Liver (tissue), 9 donors: ENCODE measurements around the gene IL12RB1. TPM values are rescaled to one million over a fixed set of nuclear protein-coding genes. Genes with fewer than 3 reads are reported as not detected.
A peak's percentile ranks its signal among the peaks of the same experiment; 100 is the strongest.

Experiments
- DNase-seq: peaks from one replicate; pipeline ENCODE4 v3.0.0-alpha.2; 2017; ENCODE audit warnings: low spot score
- H3K27ac ChIP-seq, 2 donors: one replicate each; pipeline ENCODE4 v1.7.0; 2013; ENCODE audit warnings: inconsistent platforms in 2 of 2, low read length in 2 of 2, control low read depth in 1 of 2, low read depth in 1 of 2, mild to moderate bottlenecking in 1 of 2
- H3K27me3 ChIP-seq, 4 donors: one replicate each; pipeline versions ENCODE4 v1.6.1 to v1.7.0; 2013; ENCODE audit warnings: low read length in 3 of 4, inconsistent platforms in 1 of 4, mild to moderate bottlenecking in 1 of 4, moderate library complexity in 1 of 4; ENCODE audit not compliant: control insufficient read depth in 4 of 4, insufficient read depth in 4 of 4
- H3K36me3 ChIP-seq, 4 donors: one replicate each; pipeline versions ENCODE4 v1.6.1 to v1.7.0; 2013; ENCODE audit warnings: low read length in 3 of 4, mild to moderate bottlenecking in 3 of 4, low read depth in 1 of 4, moderate library complexity in 1 of 4; ENCODE audit not compliant: control insufficient read depth in 4 of 4, insufficient read depth in 3 of 4
- H3K4me1 ChIP-seq, 4 donors: one replicate each; pipeline versions ENCODE4 v1.6.1 to v1.7.0; 2013; ENCODE audit warnings: low read length in 3 of 4, mild to moderate bottlenecking in 3 of 4, moderate library complexity in 1 of 4; ENCODE audit not compliant: control insufficient read depth in 4 of 4, insufficient read depth in 4 of 4
- H3K4me3 ChIP-seq, 3 donors: one replicate each; pipeline versions ENCODE4 v1.6.1 to v1.7.0; 2013; ENCODE audit warnings: low read length in 3 of 3, control low read depth in 1 of 3, low read depth in 1 of 3, mild to moderate bottlenecking in 1 of 3
- H3K9ac ChIP-seq, 2 donors: one replicate each; pipeline ENCODE4 v1.7.0; 2013; ENCODE audit warnings: low read length in 2 of 2, mild to moderate bottlenecking in 2 of 2, moderate library complexity in 2 of 2, control low read depth in 1 of 2, low read depth in 1 of 2
- H3K9me3 ChIP-seq, 4 donors: one replicate each; pipeline versions ENCODE4 v1.6.1 to v1.7.0; 2013; ENCODE audit warnings: low read length in 3 of 4; ENCODE audit not compliant: control insufficient read depth in 4 of 4
- EGR1 ChIP-seq, 2 donors: IDR thresholded peaks; 2 replicates each; pipeline ENCODE4 v1.6.1; 2016 to 2018; ENCODE audit warnings: antibody characterized with exemption in 2 of 2, low read depth in 2 of 2
- FOXA1 ChIP-seq: IDR thresholded peaks from 2 replicates; pipeline ENCODE4 v1.6.1; 2016; ENCODE audit warnings: antibody characterized with exemption
- GABPA ChIP-seq, 2 donors: IDR thresholded peaks in 1 of 2; conservative IDR thresholded peaks in 1 of 2; 2 replicates each; pipeline ENCODE4 v1.6.1; 2016; ENCODE audit warnings: antibody characterized with exemption in 2 of 2, mild to moderate bottlenecking in 1 of 2, moderate library complexity in 1 of 2
- HNF4A ChIP-seq, 2 donors: conservative IDR thresholded peaks; 2 replicates each; pipeline ENCODE4 v1.6.1; 2016; ENCODE audit warnings: antibody characterized with exemption in 2 of 2, mild to moderate bottlenecking in 2 of 2
- HNF4G ChIP-seq: IDR thresholded peaks from 2 replicates; pipeline ENCODE4 v1.6.1; 2016; ENCODE audit warnings: antibody characterized with exemption
- RXRA ChIP-seq, 2 donors: IDR thresholded peaks; 2 replicates each; pipeline ENCODE4 v1.6.1; 2017 to 2018; ENCODE audit warnings: antibody characterized with exemption in 2 of 2, mild to moderate bottlenecking in 1 of 2
- SP1 ChIP-seq: IDR thresholded peaks from 2 replicates; pipeline ENCODE4 v1.6.1; 2018; ENCODE audit warnings: antibody characterized with exemption, mild to moderate bottlenecking
- TAF1 ChIP-seq: conservative IDR thresholded peaks from 2 replicates; pipeline ENCODE4 v1.6.1; 2016; ENCODE audit warnings: antibody characterized with exemption, mild to moderate bottlenecking
- YY1 ChIP-seq: IDR thresholded peaks from 2 replicates; pipeline ENCODE4 v1.6.1; 2016; ENCODE audit warnings: antibody characterized with exemption, mild to moderate bottlenecking
- WGBS: extraction: QIAGEN DNeasy Blood & Tissue Kit; methylation state at CpG from one replicate; pipeline ENCODE4 v1.1.7; 2013; 5-methylcytosine and 5-hydroxymethylcytosine counted together
- polyA plus RNA-seq, 2 donors: library from polyadenylated mRNA; stranded (reverse) in 1 of 2; unstranded in 1 of 2; fragments of 200-250 nt in 1 of 2; fragments of >200 nt in 1 of 2; fragmentation: Nextera tagmentation in 1 of 2; extraction: Ambion mirVana in 1 of 2; gene quantifications; one replicate each; pipeline versions ENCODE4 v1.2.1 to v1.2.3, GENCODE V29; 2013 to 2015
- total RNA-seq, 2 donors: library from RNA; depleted of rRNA; stranded (reverse); fragments of >200 nt; gene quantifications; one replicate each; pipeline ENCODE4 v1.2.3, GENCODE V29; 2014
- TF ChIP-seq, protein P1 (sequence below): fragments of 150-350 bp; IDR thresholded peaks from 2 replicates; pipeline ENCODE4 v1.5.1; 2017; ENCODE audit warnings: improper control_type of control experiment, low read depth, low read length; ENCODE audit not compliant: missing input control
- TF ChIP-seq, protein P2 (sequence below): IDR thresholded peaks from 2 replicates; pipeline ENCODE4 v1.6.1; 2016; ENCODE audit warnings: antibody characterized with exemption, mild to moderate bottlenecking
- TF ChIP-seq, protein P3 (sequence below): IDR thresholded peaks from 2 replicates; pipeline ENCODE4 v1.6.1; 2016; ENCODE audit warnings: antibody characterized with exemption
- TF ChIP-seq, protein P4 (sequence below): IDR thresholded peaks from 2 replicates; pipeline ENCODE4 v1.6.1; 2016; ENCODE audit warnings: antibody characterized with exemption
- donor health status: healthy.
- donor health status: healthy.
- donor health status: healthy.
- donor health status: healthy.
- donor health status: healthy.

IL12RB1 gene
- total and polyA plus RNA-seq, 4 donors, result 0.43 to 2.4 (median 1.1) TPM

DNA sequence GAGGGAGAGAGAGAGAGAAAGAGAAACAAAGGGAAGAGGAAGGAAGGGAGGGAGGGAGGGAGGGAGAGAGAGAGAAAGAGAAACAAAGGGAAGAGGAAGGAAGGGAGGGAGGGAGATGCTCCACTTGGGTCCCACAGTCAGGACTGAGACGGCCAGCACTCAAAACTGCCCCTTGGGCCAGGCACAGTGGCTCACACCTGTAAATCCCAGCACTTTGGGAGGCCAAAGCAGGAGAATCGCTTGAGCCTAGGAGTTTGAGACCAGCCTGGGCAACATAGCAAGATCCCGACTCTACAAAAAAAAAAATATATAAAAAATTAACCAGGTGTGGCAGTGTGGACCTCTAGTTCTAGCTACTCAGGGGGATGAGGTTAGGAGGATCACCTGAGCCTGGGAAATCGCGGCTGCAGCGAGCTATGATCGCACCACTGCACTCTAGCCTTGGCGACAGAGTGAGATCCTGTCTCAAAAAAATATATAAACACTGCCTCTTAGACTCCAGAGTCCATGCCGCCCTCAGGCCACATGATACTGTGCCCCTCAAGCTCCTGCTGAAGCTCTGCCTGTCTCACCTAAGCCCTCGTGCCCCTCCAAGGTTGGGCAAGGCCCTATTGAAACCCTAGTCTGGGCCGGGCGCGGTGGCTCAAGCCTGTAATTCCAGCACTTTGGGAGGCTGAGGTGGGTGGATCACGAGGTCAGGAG, 70.4 kb downstream of the IL12RB1 start:
- WGBS, result 92% methylated on average over 14 of the region's 14 CpGs
- Histone ChIP-seq H3K27me3 (no peaks in the 10 kb centered on the region), H3K4me1 (peaks cover 3 to 42% (median 23%) of the 10 kb centered on the region in 4 donors), H3K27ac (peak overlapping the region in 1 of 2 donors; percentile 64), H3K9me3 (no peaks in the 10 kb centered on the region), H3K36me3 (peaks cover 0 to 5% (median 3%) of the 10 kb centered on the region in 4 donors), H3K9ac (no peak overlapping the region), H3K4me3 (no peak overlapping the region)
- DNase-seq, result no peak
- no peak for TF ChIP-seq TAF1
- TF ChIP-seq, protein P1, sequence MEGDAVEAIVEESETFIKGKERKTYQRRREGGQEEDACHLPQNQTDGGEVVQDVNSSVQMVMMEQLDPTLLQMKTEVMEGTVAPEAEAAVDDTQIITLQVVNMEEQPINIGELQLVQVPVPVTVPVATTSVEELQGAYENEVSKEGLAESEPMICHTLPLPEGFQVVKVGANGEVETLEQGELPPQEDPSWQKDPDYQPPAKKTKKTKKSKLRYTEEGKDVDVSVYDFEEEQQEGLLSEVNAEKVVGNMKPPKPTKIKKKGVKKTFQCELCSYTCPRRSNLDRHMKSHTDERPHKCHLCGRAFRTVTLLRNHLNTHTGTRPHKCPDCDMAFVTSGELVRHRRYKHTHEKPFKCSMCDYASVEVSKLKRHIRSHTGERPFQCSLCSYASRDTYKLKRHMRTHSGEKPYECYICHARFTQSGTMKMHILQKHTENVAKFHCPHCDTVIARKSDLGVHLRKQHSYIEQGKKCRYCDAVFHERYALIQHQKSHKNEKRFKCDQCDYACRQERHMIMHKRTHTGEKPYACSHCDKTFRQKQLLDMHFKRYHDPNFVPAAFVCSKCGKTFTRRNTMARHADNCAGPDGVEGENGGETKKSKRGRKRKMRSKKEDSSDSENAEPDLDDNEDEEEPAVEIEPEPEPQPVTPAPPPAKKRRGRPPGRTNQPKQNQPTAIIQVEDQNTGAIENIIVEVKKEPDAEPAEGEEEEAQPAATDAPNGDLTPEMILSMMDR, result no peak
- no peak for TF ChIP-seq RXRA (IDR thresholded peaks at IDR 0.05)
- TF ChIP-seq, protein P2, sequence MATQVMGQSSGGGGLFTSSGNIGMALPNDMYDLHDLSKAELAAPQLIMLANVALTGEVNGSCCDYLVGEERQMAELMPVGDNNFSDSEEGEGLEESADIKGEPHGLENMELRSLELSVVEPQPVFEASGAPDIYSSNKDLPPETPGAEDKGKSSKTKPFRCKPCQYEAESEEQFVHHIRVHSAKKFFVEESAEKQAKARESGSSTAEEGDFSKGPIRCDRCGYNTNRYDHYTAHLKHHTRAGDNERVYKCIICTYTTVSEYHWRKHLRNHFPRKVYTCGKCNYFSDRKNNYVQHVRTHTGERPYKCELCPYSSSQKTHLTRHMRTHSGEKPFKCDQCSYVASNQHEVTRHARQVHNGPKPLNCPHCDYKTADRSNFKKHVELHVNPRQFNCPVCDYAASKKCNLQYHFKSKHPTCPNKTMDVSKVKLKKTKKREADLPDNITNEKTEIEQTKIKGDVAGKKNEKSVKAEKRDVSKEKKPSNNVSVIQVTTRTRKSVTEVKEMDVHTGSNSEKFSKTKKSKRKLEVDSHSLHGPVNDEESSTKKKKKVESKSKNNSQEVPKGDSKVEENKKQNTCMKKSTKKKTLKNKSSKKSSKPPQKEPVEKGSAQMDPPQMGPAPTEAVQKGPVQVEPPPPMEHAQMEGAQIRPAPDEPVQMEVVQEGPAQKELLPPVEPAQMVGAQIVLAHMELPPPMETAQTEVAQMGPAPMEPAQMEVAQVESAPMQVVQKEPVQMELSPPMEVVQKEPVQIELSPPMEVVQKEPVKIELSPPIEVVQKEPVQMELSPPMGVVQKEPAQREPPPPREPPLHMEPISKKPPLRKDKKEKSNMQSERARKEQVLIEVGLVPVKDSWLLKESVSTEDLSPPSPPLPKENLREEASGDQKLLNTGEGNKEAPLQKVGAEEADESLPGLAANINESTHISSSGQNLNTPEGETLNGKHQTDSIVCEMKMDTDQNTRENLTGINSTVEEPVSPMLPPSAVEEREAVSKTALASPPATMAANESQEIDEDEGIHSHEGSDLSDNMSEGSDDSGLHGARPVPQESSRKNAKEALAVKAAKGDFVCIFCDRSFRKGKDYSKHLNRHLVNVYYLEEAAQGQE, result no peak
- TF ChIP-seq HNF4A (conservative IDR thresholded peaks at IDR 0.05), result no peak
- TF ChIP-seq, protein P3, sequence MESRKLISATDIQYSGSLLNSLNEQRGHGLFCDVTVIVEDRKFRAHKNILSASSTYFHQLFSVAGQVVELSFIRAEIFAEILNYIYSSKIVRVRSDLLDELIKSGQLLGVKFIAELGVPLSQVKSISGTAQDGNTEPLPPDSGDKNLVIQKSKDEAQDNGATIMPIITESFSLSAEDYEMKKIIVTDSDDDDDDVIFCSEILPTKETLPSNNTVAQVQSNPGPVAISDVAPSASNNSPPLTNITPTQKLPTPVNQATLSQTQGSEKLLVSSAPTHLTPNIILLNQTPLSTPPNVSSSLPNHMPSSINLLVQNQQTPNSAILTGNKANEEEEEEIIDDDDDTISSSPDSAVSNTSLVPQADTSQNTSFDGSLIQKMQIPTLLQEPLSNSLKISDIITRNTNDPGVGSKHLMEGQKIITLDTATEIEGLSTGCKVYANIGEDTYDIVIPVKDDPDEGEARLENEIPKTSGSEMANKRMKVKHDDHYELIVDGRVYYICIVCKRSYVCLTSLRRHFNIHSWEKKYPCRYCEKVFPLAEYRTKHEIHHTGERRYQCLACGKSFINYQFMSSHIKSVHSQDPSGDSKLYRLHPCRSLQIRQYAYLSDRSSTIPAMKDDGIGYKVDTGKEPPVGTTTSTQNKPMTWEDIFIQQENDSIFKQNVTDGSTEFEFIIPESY, result no peak
- no peak for TF ChIP-seq EGR1 (IDR thresholded peaks at IDR 0.05; ENCODE audit: low read depth in 2 of 2)
- TF ChIP-seq FOXA1, result no peak
- TF ChIP-seq, protein P4, sequence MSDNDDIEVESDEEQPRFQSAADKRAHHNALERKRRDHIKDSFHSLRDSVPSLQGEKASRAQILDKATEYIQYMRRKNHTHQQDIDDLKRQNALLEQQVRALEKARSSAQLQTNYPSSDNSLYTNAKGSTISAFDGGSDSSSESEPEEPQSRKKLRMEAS, result no peak
- TF ChIP-seq YY1, result no peak

DNA sequence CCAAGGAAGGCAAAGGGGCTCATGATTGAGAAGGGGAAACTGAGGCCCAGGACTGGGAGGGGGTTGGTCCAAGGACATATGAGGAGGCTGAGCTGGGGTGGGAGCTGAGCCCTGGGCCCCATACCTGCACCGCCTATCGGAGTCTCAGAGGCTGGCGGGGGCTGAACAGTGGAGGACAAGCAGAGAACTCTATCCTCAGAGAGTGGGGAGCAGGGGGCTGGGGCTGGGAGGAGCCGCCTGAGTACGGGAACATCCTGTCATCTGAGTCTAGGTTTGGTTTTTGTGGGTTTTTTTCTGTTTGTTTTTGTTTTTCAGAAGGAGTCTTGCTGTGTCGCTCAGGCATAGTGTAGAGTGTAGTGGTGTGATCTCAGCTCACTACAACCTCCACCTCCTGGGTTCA, 72.5 kb downstream of the IL12RB1 start:
- Histone ChIP-seq H3K4me1 (peaks cover 0 to 31% (median 16%) of the 10 kb centered on the region in 4 donors), H3K36me3 (peaks cover 4 to 12% (median 6%) of the 10 kb centered on the region in 4 donors), H3K9me3 (no peaks in the 10 kb centered on the region), H3K27me3 (no peaks in the 10 kb centered on the region), H3K4me3 (no peak overlapping the region), H3K27ac (peak overlapping the region; percentile 74 to 81), H3K9ac (peak overlapping the region; percentile 58 to 89)
- no peak for DNase-seq
- TF ChIP-seq SP1 (no peak), GABPA (IDR thresholded peaks at IDR 0.05 in 1 of 2, conservative IDR thresholded peaks at IDR 0.05 in 1 of 2) (no peak), EGR1 (IDR thresholded peaks at IDR 0.05; ENCODE audit: low read depth in 2 of 2) (no peak), TAF1 (no peak), HNF4G (no peak), RXRA (IDR thresholded peaks at IDR 0.05) (no peak), FOXA1 (no peak)
- TF ChIP-seq, protein P1, result no peak
- TF ChIP-seq, protein P3, result no peak
- WGBS, result 84% methylated on average over 6 of the region's 6 CpGs
